HG03280 (cell line): ENCODE data around the gene MACROD2.

Source experiments
- ATAC-seq: cut with Tn5 transposase; IDR thresholded peaks from one replicate; pipeline ENCODE4 v1.9.1; 2021; ENCODE audit warnings: mild to moderate bottlenecking, moderate library complexity; ENCODE audit not compliant: unreplicated experiment

The MACROD2 gene

DNA sequence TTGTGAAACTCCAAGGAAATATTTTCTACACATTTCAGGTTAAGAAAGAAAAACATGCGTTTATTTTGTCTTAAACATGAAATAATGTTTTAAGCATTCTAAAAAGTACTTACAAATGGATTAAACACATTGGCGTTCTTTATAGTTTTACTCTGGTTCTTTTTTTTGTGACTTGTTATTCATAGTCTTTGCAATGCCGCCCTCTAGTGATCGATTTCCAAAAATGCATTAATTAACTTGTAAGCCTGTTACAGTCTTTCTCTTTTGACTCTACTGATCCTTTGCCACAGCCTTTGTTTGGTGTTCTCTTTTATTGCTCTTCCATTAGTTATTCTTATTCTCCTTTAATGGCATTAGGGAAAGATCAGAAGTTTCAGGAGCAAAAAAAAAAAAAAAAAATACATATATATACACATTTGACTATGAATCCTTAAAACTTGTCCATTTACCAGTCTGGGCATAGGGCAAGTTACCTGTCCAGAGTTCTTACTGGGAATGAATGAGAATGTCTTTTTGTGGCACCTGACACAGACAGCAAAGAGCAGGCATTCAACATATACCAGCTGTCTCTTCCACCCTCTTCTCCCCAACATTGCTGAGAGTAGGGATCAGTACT lies 59.9 kb downstream of the MACROD2 start:
- no peak for ATAC-seq

DNA sequence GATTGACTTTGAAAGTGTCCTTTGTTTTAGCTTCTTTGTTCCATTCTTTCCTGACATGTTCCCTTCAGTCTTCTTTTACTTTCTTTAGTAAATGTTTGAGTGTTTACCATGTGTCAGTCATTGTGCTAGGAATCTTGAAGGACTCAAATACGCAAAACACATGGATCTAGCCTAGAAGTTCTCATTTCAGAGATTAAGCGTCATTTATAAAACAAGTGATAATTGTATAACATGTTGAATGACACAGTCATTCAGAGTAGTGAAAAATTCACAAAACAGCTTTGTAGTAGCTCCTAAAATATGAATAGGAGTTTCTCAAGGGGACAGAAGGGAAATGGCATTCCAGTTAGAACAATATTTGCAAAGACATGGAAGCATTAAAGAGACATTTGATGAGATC lies 66.9 kb downstream of the MACROD2 start:
- no peak for ATAC-seq

DNA sequence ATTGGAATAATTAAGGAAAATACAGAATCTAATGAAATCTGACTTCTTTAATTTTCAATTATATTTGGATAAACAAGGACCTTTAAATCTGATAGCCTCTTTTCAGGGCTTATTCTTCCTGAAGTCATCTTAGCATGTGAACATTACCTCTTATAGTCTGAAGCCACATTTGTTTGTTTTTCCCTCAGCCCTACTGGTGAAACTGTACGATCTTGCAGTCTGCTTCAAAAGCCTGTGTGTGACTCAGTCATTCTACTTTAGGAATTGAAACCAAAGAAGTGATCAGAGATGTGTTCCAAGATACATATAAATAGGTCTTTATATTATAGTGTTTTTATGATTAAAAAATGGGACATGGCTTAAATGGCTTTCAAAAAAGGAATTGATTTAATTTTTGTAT lies 67.5 kb downstream of the MACROD2 start:
- no peak for ATAC-seq

DNA sequence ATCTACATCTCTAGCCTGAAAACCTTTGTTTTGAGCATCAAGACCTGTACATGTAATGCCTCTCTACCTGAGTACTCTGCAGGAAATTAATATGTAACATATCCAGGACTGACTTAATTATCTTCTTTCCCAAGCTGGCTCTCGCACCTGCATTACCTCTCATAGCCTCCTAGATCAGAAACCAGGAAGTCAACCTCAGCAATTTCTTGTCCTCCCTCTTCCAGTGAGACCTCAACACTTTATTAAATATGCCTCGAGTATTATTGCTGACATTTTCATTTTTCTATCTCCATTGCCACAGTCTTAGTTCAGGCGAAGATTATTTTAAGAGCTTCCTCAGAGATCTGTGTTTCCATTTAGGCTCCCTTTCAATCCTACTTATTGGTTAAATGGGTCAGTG lies 69.0 kb downstream of the MACROD2 start:
- no peak for ATAC-seq

DNA sequence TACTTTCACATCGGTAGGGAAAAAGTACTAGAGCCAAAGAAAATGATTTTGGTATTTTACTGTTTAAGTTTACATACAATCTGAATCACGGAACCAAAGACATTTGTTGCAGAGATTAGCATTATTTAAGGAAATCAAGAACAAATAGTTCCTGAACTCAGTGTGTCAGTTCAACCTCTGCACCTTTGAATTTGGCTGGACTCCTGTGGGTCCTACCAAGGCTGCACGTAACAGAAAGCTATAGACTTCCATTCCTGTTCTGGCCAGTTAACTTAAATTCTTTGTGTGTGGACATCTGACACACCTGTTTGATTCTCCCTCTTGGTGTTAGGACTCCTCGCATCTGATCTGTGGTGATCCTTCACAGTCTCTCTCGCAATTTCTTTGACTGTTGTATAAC lies 69.6 kb downstream of the MACROD2 start:
- no peak for ATAC-seq

DNA sequence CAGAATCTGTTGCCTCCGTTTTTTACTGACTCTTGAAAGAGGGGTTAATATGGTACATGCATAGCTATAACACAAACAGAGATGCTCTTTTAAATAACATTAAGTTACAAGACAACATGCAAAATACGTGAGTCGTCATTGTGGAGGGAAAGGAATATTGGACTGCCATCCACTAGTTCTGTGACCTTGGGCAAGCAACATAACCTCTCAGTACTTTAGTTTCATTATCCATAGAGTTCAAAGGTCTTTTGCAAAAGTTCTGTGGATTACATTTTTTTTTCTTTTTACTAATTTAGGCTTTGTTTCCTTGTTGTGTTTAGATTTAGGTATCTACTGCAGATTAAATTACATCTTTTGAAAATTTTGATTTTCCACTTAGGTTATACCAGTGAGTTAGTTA lies 70.5 kb downstream of the MACROD2 start:
- ATAC-seq, result no peak

DNA sequence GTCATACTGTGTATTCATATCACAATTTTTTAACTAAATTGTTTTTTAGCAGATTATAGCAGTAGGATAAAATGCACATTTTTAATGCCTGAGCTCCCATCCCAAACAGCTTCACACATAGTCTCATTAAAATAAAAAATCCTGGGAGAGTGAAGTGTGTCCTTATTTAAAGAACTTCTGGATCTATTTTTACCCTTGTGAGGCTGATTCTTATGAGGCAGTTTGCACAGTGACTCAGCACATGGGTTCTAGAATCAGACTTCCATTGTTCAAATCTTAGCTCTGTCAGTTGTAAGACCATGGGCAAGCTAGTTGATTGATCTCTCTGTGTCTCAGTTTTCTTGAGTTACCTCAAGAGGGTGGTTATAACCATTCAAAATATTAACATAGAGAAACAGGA lies 72.3 kb downstream of the MACROD2 start:
- ATAC-seq, result no peak

DNA sequence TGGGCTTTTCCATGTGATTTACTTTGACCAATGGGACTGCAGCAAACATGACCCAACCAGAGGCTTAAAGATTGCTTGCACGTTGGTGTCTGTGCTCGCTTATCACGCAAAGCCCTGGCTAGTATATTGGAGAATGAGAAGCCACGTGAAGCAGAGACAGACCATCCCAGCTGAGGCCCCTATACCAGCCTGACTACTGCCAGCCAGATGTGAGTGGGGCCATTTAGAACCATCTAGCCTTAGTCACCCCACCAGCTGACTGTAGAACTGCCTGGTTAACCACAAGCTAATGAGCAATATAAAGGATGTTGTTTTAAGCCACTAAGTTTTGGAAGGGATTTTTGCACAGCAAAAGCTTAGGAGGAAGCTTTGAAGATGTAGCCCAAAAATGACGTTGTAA lies 74.5 kb downstream of the MACROD2 start:
- ATAC-seq, result no peak

DNA sequence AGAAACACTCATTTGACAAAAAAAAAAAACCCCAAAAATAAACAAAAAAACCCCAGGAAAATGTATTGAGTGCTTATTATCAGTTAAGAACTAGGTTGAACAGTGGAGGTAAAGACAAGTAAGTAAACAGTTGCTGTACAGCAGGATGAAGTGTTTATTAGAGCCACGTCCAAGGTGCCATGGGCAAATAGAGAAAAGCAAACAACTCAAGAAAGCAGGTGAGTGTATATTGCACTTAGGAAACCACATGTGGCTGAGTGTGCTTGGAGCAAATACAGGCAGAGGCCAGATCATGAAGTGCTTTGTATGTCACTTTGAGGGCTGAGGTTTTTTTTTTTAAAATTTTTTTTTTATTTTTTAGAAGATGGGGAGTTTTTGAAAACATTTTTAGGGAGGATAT lies 98.3 kb downstream of the MACROD2 start:
- no peak for ATAC-seq

DNA sequence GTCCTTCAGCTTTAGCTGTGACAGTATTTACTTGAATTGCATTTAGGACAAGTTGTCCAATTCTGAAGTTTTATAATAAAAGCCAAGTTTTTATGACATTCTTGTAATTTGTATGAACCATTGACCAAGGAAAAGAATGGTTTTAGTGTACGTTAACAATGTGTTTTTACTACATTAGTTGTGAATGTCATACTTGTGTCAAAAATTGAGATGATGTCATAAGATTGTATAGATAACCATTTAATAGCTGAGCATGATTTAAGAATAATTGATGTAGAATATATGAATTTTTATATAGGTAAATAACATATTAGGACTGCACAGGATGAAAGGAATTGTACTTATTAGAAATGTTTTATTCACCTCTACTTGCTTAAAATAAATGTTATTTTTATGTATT lies 102.9 kb downstream of the MACROD2 start:
- ATAC-seq, result no peak

DNA sequence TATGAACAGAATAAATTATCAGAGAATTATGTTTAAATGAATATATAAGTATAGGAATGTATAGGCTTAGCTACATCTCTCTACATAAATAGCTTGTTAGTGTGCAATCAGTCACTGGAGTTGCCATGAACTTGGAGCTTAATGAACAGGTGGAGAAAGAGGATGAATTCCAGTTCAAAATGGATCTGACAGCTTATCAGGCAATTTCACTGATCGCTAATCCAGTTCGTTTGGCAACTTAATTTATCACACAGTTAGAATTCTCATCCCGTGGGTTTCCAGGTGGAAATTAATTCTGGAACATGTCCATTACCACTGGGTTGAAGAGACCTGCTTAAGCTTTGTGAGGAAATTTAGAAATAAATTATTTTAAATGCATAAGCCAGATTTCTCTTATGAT lies 118.1 kb downstream of the MACROD2 start:
- no peak for ATAC-seq

DNA sequence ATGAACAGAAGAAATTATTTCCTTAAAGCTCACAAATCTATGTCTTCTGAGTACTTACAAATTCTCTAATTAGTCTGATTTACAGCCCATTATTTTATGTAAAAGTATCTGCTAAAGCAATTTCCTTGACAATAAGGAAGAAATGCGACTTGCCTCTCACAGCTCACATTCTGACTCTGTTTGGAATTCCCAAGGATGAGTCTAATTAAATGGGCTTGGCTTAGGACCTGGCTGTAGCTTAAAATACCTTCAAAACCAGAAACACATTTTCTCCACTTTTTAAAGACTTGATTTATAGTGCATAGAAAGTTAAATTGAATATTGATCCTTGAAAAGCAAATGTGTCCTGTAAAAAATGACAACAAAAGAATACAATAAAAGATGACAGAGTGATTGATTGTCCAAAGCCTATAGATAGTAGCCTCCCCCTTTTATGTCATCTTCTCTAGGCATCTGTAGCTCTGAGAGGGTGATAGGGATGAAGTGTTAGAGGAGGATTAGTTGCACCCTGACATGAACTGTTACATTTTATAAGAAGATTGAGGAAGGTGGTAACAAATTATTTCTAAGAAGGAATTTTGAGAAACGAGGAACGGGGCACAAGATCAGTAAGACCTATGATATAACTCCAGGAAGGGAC lies 118.9 kb downstream of the MACROD2 start:
- no peak for ATAC-seq

DNA sequence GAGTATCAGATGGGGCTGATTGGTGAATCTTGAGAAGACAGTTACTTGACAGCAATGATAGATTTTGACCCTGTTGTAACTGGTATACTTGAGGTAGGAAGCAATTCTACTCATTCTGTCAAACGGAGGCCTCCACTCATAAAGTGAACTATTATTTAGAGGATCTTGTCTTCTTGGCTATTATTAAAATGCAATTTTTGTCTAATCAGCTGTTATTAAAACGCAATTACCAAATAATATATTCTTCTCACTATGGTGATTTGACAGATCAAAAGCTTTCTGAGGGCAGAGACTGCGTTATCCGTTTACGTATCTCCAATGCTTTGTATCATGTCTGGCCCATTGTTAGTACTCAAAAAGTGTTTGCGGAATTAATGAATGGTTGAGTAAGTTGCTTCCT lies 120.7 kb downstream of the MACROD2 start:
- no peak for ATAC-seq

DNA sequence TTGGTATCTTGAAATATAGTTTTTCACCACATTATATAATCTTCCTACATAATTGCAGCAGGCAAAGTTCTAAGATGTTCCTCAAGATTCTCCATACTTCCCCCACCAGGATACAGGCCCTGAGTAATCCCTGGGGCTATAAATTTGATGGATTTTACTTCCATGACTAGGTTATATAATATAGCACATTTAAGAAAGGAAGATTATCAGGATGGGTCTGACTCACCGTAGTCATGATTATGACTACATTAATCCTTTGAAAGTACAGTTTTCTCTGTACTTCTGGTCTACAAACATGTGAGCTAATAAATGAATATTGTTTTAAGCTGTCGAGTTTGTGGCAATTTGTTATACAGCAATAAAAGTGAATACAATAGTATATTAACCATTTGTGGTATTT lies 122.5 kb downstream of the MACROD2 start:
- ATAC-seq, result no peak

DNA sequence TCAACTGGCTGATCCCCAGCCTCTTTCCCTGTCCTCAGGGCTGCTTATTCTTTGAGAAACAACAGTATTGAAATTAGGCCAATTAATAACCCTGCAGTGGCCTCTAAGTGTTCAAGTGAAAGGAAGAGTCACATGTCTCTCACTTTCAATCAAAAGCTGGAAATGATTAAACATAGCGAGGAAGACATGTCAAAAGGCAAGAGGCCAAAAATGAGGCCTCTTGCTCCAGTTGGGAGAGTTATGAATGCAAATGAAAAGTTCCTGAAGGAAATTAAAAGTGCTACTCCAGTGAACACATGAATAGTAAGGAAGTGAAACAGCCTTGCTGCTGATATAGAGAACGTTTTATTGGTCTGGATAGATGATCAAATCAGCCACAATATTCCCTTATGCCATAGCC lies 131.5 kb downstream of the MACROD2 start:
- ATAC-seq, result no peak

DNA sequence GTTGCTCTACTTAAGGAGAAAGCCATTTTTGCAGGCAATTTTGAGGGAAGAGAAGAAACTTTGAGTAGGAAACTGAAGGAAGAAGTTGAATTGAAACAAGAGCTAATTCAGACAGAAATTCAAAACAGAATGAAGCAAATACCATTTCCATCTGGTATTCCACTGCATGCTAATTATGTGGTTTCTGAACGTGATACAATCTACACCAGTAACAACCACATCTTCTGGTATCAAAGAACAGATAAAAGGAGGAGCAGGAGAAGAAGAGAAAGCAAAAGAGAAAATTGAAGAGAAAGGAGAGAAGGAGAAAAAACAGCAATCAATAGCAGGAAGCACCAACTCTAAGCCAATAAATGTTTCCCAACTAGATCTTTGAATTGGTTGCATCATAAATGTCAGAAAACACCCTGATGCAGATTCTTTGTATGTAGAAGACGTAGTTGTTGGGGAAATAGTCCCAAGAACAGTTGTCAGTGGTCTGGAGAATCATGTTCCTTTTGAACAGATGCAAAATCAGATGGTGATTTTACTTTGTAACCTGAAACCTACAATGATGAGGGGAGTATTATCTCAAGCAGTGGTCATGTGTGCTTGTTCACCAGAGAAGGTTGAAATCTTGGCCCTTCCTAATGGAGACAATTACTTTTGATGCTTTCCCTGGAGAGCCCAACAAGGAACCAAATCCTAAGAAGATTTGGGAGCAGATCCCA lies 132.4 kb downstream of the MACROD2 start:
- no peak for ATAC-seq

DNA sequence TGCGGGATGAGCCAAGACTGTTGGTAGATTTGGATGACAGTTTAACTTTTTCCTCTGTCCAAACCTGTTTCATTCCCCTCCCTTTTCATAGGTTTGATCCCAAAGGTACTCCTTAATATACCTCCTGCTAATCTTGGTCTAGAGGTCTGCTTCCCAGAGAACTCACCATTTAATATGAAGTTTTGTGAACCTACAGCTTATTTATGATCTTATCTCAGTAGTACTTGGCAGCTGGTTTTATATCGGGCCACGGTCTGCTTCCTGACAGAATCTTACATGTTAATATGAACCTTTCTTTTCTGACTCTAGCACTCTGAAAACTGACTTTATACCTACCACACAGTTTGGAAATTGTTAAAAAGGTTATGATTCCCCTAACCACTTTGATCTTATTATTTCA lies 138.7 kb downstream of the MACROD2 start:
- ATAC-seq, result no peak

DNA sequence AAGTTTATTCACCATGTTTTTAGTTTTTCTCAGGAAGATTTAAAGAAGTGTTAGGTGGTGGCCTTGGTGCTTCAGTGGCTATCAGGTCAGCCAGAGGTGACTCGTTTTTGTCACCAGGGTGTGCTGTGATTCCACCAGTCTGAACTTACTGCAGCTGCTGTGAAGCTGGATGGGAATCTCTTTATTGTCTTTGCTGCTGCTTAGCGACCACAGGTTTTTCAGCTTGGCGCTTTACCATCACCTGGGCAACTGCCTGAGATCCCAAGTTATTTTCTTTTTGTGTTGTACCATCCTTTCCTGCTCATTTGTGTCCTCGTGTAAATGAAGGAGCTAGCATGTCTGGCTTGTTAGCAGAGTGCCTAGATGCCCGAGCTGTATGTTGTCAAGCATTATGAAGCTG lies 146.9 kb downstream of the MACROD2 start:
- no peak for ATAC-seq

DNA sequence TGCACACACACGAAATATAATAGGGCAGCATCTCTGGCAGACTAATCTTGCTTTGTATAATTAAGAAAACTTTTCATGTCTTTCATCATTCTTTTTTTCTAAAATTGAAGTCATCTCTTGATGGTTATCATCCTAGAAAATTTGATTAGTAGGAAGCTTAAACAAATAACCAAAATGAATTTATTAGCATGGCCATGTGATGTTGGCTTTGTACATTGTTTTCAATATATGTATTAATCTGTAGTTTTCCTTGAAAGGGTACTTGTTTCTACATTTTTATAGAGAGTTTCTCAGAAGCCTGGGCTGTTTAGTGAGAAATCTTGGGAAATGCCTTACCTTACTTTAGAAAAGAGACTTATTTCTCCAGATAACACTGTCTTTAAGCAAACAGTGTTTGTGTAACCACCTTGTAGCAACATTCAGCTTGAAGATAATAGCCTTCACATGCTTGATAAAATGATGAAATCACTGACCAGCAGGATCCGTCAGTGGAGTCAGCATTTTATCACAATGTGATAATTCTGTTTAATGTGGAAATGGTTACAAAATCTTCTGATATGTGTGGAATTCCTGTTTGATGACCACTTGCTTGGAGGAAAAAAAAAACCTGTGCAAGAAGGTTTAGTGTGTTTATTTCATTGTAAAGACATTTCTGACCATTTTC lies 147.8 kb downstream of the MACROD2 start:
- no peak for ATAC-seq

DNA sequence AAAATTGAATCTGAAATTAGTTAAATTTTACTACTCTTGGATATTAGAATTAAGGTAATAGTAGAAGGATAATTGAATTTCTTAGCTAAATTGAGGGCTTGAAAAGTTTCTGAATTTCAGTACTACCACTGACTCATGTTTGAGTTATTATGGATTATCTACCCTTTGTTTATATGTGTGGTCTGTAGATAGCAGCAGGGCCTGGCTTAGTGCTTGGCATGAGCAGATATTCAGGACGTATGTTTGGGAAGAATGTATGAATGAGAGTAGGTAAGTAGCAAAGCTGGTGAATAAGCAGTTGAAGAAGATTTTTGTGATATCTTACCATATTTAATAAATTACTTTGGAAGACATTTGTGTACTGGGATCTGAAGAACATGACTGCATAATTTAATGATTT lies 152.7 kb downstream of the MACROD2 start:
- ATAC-seq, result no peak

DNA sequence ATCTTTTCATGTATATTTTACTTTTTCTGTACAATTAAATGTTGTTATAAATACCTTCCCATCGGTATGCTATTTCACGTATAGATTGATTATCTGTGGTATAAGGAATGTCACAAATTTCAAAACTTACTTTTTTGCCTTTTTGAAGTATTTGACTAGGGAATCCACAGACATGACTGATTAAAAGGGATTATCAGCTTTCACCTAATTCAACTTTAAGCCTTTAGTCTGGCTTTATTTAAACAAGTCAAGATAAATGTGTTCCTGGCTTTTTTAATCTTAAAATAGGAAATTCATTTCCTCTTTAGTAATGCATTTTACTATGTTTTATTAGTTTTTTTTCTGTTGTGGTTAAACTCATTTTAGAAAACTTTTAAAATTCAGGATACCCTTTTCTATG lies 160.0 kb downstream of the MACROD2 start:
- no peak for ATAC-seq

DNA sequence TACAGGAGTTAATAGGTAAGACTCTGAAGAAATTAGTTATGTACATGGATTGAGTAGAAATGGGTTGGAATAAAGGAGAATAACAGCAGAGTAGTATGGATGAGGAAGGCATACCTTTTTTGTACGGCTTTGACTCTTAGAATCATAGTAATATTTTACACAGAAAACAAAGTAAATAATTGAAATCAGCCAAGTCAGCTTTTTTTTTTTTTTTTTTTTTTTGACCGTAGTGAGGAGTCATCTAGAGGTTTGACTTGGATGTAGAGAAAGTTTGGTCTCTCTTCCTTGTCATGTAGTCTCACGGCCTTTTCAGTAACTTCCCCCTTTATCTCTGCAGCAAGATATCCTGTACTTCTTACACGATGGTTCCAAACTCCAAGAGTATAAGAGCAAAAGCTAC lies 183.2 kb downstream of the MACROD2 start:
- ATAC-seq, result no peak
